ENCODE measurements around the gene ADARB1.

Gene ADARB1

DNA sequence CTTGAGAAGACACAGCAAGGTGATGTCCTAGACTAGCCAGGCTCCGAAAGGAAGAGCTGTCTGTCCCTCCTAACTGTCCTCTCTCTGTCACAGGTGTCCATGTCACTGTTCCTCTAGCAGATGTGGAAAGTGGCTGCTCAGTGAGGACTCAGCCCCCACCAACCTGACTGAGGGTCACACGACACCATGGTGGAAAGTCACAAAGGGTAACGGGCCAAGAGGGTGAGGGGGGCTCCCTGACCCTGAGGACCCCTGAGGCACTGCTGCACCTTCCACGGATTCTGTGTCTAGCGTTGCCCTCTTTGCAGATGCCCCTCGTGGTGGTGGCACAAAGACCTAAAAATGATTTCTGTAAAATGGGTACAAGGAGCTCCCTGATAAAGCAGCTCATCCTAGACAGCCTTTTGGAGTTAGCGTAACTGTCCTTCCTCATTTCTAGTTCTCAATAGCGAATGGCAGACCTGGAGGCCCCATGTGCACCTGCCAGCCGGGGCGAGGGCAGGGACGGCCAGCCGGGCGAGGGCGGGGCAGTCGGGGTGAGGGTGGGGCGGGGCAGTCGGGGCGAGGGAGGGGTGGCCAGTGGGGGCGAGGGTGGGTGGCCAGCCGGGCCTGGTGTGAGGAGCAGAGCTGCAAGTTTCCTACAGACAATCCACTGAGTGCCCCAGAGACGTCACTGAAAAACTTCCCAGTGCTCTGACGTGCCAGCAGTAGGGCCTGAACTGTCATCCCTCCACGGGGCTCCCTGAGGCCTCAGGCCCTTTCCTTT lies 189.9 kb downstream of the ADARB1 start:
- DNase-seq (ENCODE audit: low read depth, low spot score): no peak

DNA sequence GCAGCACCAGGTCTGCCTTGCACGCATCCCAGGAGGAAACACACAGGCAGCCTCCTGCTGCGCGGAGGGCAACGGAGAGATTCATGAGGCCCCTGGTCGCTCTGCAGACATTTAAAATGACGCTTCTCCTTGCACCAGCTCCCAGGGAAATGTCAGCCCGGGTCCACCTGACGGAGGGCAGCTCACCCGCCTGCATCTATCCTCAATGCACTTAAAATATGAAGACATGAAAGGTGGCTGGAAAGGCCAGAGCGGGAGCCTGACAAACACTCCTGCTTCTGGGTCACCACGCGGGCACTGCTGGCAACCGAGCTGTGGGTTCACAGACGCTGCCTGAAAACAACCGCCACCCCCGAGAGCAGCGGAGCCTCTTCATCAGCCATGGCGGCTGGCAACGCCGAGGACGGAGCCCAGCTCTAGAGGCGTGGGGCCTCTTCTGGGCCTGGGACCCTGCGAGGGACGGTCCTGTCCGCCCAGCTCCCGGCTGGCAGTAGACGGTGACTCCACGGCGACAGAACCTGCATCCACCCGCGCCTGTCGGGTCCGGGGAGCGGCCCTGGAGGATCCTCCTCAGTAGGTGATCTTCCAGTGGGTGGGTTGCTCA lies 190.6 kb downstream of the ADARB1 start:
- no peak for DNase-seq (ENCODE audit: low read depth, low spot score)

- DNase-seq (ENCODE audit: low read depth, low spot score): no peak
Measured at GRCh38 chr21:45265721-45266517, 191.5 kb downstream of the ADARB1 start.

DNA sequence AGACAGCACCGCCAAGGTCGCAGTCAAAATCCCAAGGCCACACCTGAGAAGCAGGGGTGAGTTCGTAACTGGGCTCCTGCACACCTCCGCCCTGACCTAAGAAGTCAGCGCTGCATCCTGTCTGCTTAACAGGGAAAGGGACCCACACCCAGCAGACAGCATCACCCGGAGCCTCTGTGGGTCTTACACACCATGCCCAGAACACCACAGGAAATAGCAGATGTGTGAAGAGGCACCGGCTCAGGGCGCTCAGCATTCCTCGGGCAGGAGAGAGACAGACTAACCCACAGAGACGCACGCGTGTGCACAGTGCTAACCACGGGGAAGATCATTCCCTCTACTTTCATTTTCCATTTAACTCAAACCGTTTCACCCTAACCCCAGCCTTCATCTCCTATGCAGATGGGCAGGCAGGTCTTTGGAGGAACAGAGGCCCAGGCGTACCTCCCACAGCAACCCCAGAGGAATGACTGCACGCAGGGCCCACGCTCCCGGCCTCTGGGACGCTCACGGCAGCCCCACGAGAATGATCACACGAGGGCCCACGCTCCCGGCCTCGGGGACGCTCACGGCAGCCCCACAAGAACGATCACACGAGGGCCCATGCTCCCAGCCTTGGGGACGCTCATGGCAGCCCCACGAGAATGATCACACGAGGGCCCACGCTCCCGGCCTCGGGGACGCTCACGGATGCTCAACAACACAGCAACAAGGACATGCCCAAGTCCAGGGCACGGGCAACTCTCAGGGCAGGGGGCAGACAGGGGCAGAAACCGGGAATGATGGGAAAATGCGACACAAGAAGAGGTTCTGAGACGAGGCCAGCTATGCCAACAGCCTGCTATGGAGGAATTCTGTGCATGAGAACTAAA lies 192.4 kb downstream of the ADARB1 start:
- no peak for DNase-seq (ENCODE audit: low read depth, low spot score)

GRCh38 chr21:45267390-45267760 lies 193.0 kb downstream of the ADARB1 start:
- DNase-seq (ENCODE audit: low read depth, low spot score): no peak

DNA sequence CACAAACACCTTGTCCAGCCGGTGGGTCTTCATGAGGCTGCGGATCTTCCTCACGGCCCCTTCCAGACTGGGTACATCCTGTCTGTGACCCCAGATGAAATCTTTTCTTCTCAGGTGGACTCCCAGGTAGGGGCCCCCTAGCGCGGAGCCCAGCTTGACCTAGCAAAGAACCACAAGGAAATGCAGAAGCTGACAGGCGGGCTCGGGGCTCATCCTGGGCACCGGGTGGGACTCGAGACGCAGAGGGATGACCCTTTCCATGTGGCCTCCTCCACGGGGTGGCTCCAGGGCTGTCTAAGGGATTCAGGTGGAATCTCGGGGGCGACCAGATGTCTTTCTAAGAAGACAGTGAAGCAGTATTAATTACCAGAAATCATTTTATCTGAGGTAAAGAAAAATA lies 195.5 kb downstream of the ADARB1 start:
- DNase-seq (ENCODE audit: low read depth, low spot score): no peak

- DNase-seq (ENCODE audit: low read depth, low spot score): no peak
Measured at GRCh38 chr21:45270306-45270821, 196.0 kb downstream of the ADARB1 start.

Data from brain pericyte (primary cell).